PFSK-1 (cell line): ENCODE measurements around the gene FOXO3.

Experiments
- POLR2AphosphoS5 ChIP-seq: IDR thresholded peaks from 2 replicates; pipeline ENCODE4 v1.6.1; 2012; ENCODE audit warnings: low read depth, mild to moderate bottlenecking, control low read depth, low read length, moderate library complexity
- SIN3A ChIP-seq: IDR thresholded peaks from 2 replicates; pipeline ENCODE4 v1.6.1; 2012; ENCODE audit warnings: mild to moderate bottlenecking, low read length, moderate library complexity, borderline replicate concordance; ENCODE audit not compliant: insufficient read depth
- TAF1 ChIP-seq: IDR thresholded peaks from 2 replicates; pipeline ENCODE4 v1.6.1; 2012; ENCODE audit warnings: low read length, control low read depth, borderline replicate concordance; ENCODE audit not compliant: insufficient read depth
- TF ChIP-seq, protein P1 (sequence below), 2 experiments: IDR thresholded peaks; 2 replicates each; pipeline versions ENCODE4 v1.6.1 to v1.8.0; 2011 to 2012; ENCODE audit warnings: low read depth in 2 of 2, low read length in 2 of 2, control low read depth in 1 of 2, inconsistent platforms in 1 of 2, mild to moderate bottlenecking in 1 of 2, moderate library complexity in 1 of 2; ENCODE audit not compliant: insufficient read depth in 1 of 2

DNA sequence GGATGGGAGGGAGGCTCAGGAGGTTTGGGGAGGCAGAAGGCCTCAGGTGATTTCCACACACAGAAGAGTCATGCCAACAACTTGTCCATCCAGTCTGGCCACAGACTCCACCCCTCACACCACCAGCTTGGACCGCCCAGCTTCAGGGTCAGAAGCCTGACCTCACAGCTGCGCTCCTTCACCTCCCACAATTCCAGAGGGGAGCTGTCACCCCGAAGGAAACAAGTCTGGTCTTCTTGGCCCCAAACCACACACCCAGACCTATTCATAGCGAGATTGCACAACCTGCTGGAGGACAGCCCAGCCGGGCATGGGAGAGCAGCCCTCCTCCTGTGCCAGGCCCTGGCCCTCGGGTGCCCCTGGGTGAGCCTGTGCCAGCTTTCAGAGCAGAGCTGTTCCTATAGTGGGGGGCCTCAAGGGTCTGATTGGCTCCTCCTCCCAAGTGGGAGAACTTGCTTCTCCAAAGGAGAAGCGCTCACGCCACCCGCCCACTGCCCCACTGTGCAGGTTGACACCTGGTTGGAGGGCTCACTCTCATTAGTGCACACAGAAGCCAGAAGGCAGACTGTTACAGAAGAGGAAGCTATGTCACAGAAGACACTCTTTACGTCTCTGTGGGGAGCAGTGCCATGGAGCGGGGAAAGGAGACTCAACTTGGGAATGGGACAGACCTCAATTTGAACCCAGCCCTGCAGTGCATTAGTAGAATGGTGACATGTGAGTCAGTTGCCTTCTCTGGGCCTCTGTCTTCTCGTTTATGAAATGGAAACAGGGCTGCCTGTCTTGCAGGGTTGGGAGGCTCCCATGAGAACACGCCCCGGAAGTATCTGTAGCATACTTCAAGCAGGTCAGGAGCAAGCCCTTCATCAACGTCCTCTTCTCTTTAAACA is 128.8 kb downstream of the FOXO3 start:
- TF ChIP-seq SIN3A (no peak), TAF1 (no peak), POLR2AphosphoS5 (no peak)
- TF ChIP-seq, protein P1, sequence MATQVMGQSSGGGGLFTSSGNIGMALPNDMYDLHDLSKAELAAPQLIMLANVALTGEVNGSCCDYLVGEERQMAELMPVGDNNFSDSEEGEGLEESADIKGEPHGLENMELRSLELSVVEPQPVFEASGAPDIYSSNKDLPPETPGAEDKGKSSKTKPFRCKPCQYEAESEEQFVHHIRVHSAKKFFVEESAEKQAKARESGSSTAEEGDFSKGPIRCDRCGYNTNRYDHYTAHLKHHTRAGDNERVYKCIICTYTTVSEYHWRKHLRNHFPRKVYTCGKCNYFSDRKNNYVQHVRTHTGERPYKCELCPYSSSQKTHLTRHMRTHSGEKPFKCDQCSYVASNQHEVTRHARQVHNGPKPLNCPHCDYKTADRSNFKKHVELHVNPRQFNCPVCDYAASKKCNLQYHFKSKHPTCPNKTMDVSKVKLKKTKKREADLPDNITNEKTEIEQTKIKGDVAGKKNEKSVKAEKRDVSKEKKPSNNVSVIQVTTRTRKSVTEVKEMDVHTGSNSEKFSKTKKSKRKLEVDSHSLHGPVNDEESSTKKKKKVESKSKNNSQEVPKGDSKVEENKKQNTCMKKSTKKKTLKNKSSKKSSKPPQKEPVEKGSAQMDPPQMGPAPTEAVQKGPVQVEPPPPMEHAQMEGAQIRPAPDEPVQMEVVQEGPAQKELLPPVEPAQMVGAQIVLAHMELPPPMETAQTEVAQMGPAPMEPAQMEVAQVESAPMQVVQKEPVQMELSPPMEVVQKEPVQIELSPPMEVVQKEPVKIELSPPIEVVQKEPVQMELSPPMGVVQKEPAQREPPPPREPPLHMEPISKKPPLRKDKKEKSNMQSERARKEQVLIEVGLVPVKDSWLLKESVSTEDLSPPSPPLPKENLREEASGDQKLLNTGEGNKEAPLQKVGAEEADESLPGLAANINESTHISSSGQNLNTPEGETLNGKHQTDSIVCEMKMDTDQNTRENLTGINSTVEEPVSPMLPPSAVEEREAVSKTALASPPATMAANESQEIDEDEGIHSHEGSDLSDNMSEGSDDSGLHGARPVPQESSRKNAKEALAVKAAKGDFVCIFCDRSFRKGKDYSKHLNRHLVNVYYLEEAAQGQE (IDR thresholded peaks at IDR 0.05; ENCODE audit: insufficient read depth in 1 of 2, low read depth in 2 of 2, low read length in 2 of 2), result no peak
